Neural cell (in vitro differentiated cells): ENCODE measurements around the gene CD99. TPM values are rescaled to one million over a fixed set of nuclear protein-coding genes. Genes with fewer than 3 reads are reported as not detected.

Experiments used
- H2AFZ ChIP-seq: fragments of 200-600, 300-800 bp; sonication (generic), shearing (Covaris generic); 2 replicates; pipeline ENCODE4 v1.6.0; 2014; ENCODE audit warnings: low read depth, mild to moderate bottlenecking, antibody characterized with exemption, low read length, moderate library complexity
- H3F3A ChIP-seq: fragments of 200-600 bp; shearing (Covaris generic); 2 replicates; pipeline ENCODE4 v1.6.1; 2016; ENCODE audit warnings: mild to moderate bottlenecking, moderate library complexity, mixed read lengths, antibody characterized with exemption, low read length; ENCODE audit not compliant: insufficient read depth, poor library complexity, severe bottlenecking
- H3K27ac ChIP-seq: fragments of 200-600, 300-800 bp; sonication (generic), shearing (Covaris generic); 2 replicates; pipeline ENCODE4 v1.5.1; 2014; ENCODE audit warnings: mild to moderate bottlenecking, low read length, moderate library complexity
- H3K27me3 ChIP-seq: fragments of 300-800, 200-600 bp; sonication (generic), shearing (Covaris generic); 2 replicates; pipeline ENCODE4 v1.6.0; 2014; ENCODE audit warnings: mild to moderate bottlenecking, low read depth, low read length, moderate library complexity; ENCODE audit not compliant: insufficient read depth
- H3K36me3 ChIP-seq: fragments of 300-800, 200-600 bp; sonication (generic), shearing (Covaris generic); 2 replicates; pipeline ENCODE4 v1.5.1; 2014; ENCODE audit warnings: mild to moderate bottlenecking, antibody characterized with exemption, low read length, moderate library complexity; ENCODE audit not compliant: insufficient read depth
- H3K4me2 ChIP-seq: fragments of 300-800, 200-600 bp; sonication (generic), shearing (Covaris generic); 2 replicates; pipeline ENCODE4 v1.6.0; 2014; ENCODE audit warnings: mild to moderate bottlenecking, low read length
- H3K4me3 ChIP-seq: fragments of 300-800, 200-600 bp; sonication (generic), shearing (Covaris generic); 2 replicates; pipeline ENCODE4 v1.5.1; 2014; ENCODE audit warnings: mild to moderate bottlenecking, low read length, moderate library complexity
- H3K79me2 ChIP-seq: fragments of 200-600 bp; shearing (Covaris generic); replicated peaks from 2 replicates; pipeline ENCODE4 v1.6.0; 2014; ENCODE audit warnings: mild to moderate bottlenecking, low read length, moderate library complexity; ENCODE audit not compliant: insufficient read depth
- H3K9ac ChIP-seq: fragments of 300-800, 200-600 bp; sonication (generic), shearing (Covaris generic); 2 replicates; pipeline ENCODE4 v1.6.1; 2016; ENCODE audit warnings: mild to moderate bottlenecking, low read length, mixed read lengths
- H3K9me2 ChIP-seq: fragments of 200-600 bp; shearing (Covaris generic); 2 replicates; pipeline ENCODE4 v1.6.1; 2016; ENCODE audit warnings: mild to moderate bottlenecking, low read length, mixed read lengths; ENCODE audit not compliant: insufficient read depth
- H3K9me3 ChIP-seq: fragments of 200-600, 300-800 bp; sonication (generic), shearing (Covaris generic); 2 replicates; pipeline ENCODE4 v1.6.1; 2016; ENCODE audit warnings: mild to moderate bottlenecking, mixed run types, low read length, moderate library complexity, mixed read lengths
- H4K20me1 ChIP-seq: fragments of 200-600 bp; shearing (Covaris generic); 2 replicates; pipeline ENCODE4 v1.6.1; 2016; ENCODE audit warnings: mild to moderate bottlenecking, mixed run types; ENCODE audit not compliant: insufficient read depth
- EP300 ChIP-seq: fragments of 450-650 bp; conservative IDR thresholded peaks from 2 replicates; pipeline ENCODE4 v1.6.1; 2014; ENCODE audit warnings: antibody characterized with exemption, mild to moderate bottlenecking, moderate library complexity; ENCODE audit not compliant: poor library complexity, severe bottlenecking
- EZH2 ChIP-seq: fragments of 200-600, 300-800 bp; shearing (Covaris generic), sonication (generic); IDR thresholded peaks from 2 replicates; pipeline ENCODE4 v1.6.1; 2014; ENCODE audit warnings: antibody characterized with exemption, low read length, borderline replicate concordance, mild to moderate bottlenecking; ENCODE audit not compliant: insufficient read depth, poor library complexity, severe bottlenecking
- MXI1 ChIP-seq: fragments of 450-650 bp; conservative IDR thresholded peaks from 2 replicates; pipeline ENCODE4 v1.6.1; 2014; ENCODE audit warnings: antibody characterized with exemption, mild to moderate bottlenecking; ENCODE audit not compliant: poor library complexity, severe bottlenecking
- POLR2AphosphoS5 ChIP-seq: IDR thresholded peaks from 2 replicates; pipeline ENCODE4 v1.6.1; 2012
- RAD21 ChIP-seq: fragments of 450-650 bp; conservative IDR thresholded peaks from 2 replicates; pipeline ENCODE4 v1.6.1; 2014; ENCODE audit warnings: antibody characterized with exemption, mild to moderate bottlenecking, moderate library complexity
- SMC3 ChIP-seq: fragments of 450-650 bp; conservative IDR thresholded peaks from 2 replicates; pipeline ENCODE4 v1.6.1; 2014; ENCODE audit warnings: antibody characterized with exemption, mild to moderate bottlenecking, moderate library complexity; ENCODE audit not compliant: poor library complexity
- TAF1 ChIP-seq: IDR thresholded peaks from 2 replicates; pipeline ENCODE4 v1.6.1; 2012; ENCODE audit warnings: low read depth
- polyA plus RNA-seq: library from polyadenylated mRNA; depleted of rRNA; stranded (reverse); fragments of >200 nt; gene quantifications from 2 replicates; pipeline ENCODE4 v1.2.3, GENCODE V29; 2014
- TF ChIP-seq, protein P1 (sequence below): IDR thresholded peaks from 2 replicates; pipeline ENCODE4 v1.6.1; 2012; ENCODE audit warnings: borderline replicate concordance
- TF ChIP-seq, protein P2 (sequence below): fragments of 450-650 bp; IDR thresholded peaks from 2 replicates; pipeline ENCODE4 v1.5.1; 2014; ENCODE audit warnings: antibody characterized with exemption, mild to moderate bottlenecking, moderate library complexity; ENCODE audit not compliant: poor library complexity, severe bottlenecking

The CD99 gene
- polyA plus RNA-seq, 1 donor from 2014 or later: 6.6 TPM

DNA sequence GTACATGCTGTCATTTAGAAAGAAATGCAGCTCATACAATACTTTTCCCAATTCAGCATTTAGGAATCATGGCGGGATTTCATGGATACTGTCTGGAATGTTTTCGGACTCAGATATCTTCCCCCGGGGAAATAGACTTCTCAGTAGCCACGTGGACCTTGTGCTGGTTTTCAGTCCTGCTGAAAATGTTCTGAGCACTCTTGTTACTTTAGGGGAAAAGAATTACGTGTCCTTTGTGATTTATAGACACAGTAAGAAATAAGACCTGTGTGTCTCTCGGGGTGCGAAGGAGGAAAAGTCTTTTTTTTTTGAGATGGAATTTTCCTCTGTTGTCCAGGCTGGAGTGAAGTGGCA is 3.8 kb downstream of the CD99 start:
- H3K79me2 ChIP-seq: peaks cover 31% of the 10 kb centered on the region
- H4K20me1 ChIP-seq: no peaks in the 10 kb centered on the region
- no peaks in the 10 kb centered on the region for H3K9me2 ChIP-seq
- H3K27me3 ChIP-seq: peaks cover 19% of the 10 kb centered on the region
- no peak overlapping the region for H3K4me3 ChIP-seq
- TF ChIP-seq RAD21 (no peak), POLR2AphosphoS5 (no peak), EZH2 (no peak), MXI1 (no peak), SMC3 (no peak), TAF1 (no peak), EP300 (no peak)
- TF ChIP-seq, protein P1, sequence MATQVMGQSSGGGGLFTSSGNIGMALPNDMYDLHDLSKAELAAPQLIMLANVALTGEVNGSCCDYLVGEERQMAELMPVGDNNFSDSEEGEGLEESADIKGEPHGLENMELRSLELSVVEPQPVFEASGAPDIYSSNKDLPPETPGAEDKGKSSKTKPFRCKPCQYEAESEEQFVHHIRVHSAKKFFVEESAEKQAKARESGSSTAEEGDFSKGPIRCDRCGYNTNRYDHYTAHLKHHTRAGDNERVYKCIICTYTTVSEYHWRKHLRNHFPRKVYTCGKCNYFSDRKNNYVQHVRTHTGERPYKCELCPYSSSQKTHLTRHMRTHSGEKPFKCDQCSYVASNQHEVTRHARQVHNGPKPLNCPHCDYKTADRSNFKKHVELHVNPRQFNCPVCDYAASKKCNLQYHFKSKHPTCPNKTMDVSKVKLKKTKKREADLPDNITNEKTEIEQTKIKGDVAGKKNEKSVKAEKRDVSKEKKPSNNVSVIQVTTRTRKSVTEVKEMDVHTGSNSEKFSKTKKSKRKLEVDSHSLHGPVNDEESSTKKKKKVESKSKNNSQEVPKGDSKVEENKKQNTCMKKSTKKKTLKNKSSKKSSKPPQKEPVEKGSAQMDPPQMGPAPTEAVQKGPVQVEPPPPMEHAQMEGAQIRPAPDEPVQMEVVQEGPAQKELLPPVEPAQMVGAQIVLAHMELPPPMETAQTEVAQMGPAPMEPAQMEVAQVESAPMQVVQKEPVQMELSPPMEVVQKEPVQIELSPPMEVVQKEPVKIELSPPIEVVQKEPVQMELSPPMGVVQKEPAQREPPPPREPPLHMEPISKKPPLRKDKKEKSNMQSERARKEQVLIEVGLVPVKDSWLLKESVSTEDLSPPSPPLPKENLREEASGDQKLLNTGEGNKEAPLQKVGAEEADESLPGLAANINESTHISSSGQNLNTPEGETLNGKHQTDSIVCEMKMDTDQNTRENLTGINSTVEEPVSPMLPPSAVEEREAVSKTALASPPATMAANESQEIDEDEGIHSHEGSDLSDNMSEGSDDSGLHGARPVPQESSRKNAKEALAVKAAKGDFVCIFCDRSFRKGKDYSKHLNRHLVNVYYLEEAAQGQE: no peak
- TF ChIP-seq, protein P2, sequence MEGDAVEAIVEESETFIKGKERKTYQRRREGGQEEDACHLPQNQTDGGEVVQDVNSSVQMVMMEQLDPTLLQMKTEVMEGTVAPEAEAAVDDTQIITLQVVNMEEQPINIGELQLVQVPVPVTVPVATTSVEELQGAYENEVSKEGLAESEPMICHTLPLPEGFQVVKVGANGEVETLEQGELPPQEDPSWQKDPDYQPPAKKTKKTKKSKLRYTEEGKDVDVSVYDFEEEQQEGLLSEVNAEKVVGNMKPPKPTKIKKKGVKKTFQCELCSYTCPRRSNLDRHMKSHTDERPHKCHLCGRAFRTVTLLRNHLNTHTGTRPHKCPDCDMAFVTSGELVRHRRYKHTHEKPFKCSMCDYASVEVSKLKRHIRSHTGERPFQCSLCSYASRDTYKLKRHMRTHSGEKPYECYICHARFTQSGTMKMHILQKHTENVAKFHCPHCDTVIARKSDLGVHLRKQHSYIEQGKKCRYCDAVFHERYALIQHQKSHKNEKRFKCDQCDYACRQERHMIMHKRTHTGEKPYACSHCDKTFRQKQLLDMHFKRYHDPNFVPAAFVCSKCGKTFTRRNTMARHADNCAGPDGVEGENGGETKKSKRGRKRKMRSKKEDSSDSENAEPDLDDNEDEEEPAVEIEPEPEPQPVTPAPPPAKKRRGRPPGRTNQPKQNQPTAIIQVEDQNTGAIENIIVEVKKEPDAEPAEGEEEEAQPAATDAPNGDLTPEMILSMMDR: no peak
- no peaks in the 10 kb centered on the region for H3K9me3 ChIP-seq
- H2AFZ ChIP-seq: no peak overlapping the region
- H3K36me3 ChIP-seq: no peaks in the 10 kb centered on the region
- H3F3A ChIP-seq: no peaks in the 10 kb centered on the region
- H3K27ac ChIP-seq: no peak overlapping the region
- H3K4me2 ChIP-seq: no peak overlapping the region
- no peak overlapping the region for H3K9ac ChIP-seq

DNA sequence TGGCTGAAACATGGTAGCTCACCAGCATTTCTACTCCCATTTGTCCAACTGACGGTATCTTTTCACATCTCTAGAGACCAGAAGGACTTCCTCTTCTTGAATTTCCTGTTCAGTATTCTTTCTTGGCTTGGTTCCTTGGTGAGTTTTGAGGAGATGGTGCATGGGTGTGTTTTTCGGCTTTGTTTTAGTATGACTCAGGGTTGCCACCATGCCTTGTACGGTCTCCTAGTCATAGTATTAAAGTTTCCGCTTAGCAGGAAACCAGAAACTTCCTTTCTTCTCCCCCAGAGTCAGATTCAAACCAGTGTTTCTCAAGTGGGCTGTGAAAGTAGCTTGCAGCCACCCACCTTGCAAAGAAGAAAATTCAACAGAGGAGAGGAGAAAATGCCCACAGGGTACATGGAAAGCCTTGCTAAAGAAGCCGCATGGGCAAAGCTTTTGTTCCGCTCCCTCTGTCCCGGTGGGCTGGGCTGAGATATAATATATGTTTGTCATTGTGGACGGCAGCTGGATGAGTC is 5.7 kb downstream of the CD99 start:
- TF ChIP-seq, protein P1: no peak
- TF ChIP-seq SMC3: no peak
- no peak for TF ChIP-seq MXI1
- TF ChIP-seq EZH2: no peak
- TF ChIP-seq TAF1: no peak
- no peak for TF ChIP-seq RAD21
- TF ChIP-seq EP300: no peak
- TF ChIP-seq, protein P2: no peak
- TF ChIP-seq POLR2AphosphoS5: no peak

More for the DNA sequence above, 5.7 kb downstream of the CD99 start:
- no peaks in the 10 kb centered on the region for H3K36me3 ChIP-seq
- H2AFZ ChIP-seq: no peak overlapping the region
- no peak overlapping the region for H3K4me2 ChIP-seq
- H3F3A ChIP-seq: no peaks in the 10 kb centered on the region
- H3K27ac ChIP-seq: no peak overlapping the region
- H3K79me2 ChIP-seq: peaks cover 32% of the 10 kb centered on the region
- H3K9me2 ChIP-seq: no peaks in the 10 kb centered on the region
- no peak overlapping the region for H3K4me3 ChIP-seq
- H3K27me3 ChIP-seq: peaks cover 11% of the 10 kb centered on the region
- H4K20me1 ChIP-seq: no peaks in the 10 kb centered on the region
- no peaks in the 10 kb centered on the region for H3K9me3 ChIP-seq
- H3K9ac ChIP-seq: no peak overlapping the region
